HS-5 (cell line): ENCODE measurements around the gene AMIGO3.

Source experiments
- DNase-seq: peaks from one replicate; pipeline ENCODE4 v3.0.0-alpha.2; 2012; ENCODE audit warnings: low read depth

Gene AMIGO3

GRCh38 chr3:49668861-49669260 lies 50.6 kb downstream of the AMIGO3 start:
- DNase-seq = no peak

- no peak for DNase-seq
These were observed 51.1 kb downstream of the AMIGO3 start for GRCh38 chr3:49668414-49668797.

- no peak for DNase-seq
These were observed 51.6 kb downstream of the AMIGO3 start for GRCh38 chr3:49667701-49668413.
